GM12878 (cell line): ENCODE measurements around the gene CDKL1. TPM values are rescaled to one million over a fixed set of nuclear protein-coding genes. Genes with fewer than 3 reads are reported as not detected.

Experiments used
- ATAC-seq: fragments of 200-7000 bp; cut with Tn5 transposase; 3 replicates; pipeline ENCODE4 v1.9.1; 2020; ENCODE audit warnings: mild to moderate bottlenecking, moderate library complexity
- BruUV-seq: library from RNA; stranded (reverse); fragments of 400-500 nt; replicated peaks from 2 replicates; lab custom pipeline; 2021; lab: Mats Ljungman, UMichigan
- CTCF ChIA-PET: fragments of 300-600 bp; sonication (Branson Sonifier 250); formaldehyde crosslinking; extraction: SDS; loops from one replicate; lab custom pipeline; 2021; ENCODE audit warnings: inconsistent platforms; lab: Yijun Ruan, JAX
- POLR2A ChIA-PET: fragments of 350-600 bp; formaldehyde crosslinking; extraction: SDS; loops from one replicate; lab custom pipeline; 2021; ENCODE audit warnings: inconsistent platforms; lab: Charles Lee
- RAD21 ChIA-PET: fragments of 300-600 bp; sonication (Branson Sonifier 250); formaldehyde crosslinking; loops from one replicate; lab custom pipeline; 2023; ENCODE audit warnings: antibody characterized with exemption; ENCODE audit not compliant: unreplicated experiment; lab: Charles Lee
- SMC1A ChIA-PET: fragments of 300-600 bp; sonication (Branson Sonifier 250); formaldehyde crosslinking; loops from one replicate; lab custom pipeline; 2023; ENCODE audit not compliant: unreplicated experiment, uncharacterized antibody; lab: Charles Lee
- DNase-seq: peaks from one replicate; pipeline ENCODE4 v3.0.0-alpha.2; 2011; ENCODE audit warnings: low read depth, low spot score
- FAIRE-seq: peaks from 3 replicates; lab custom pipeline; 2011; peaks lifted over from hg19 to GRCh38; lab: Jason Lieb, UNC
- H2AFZ ChIP-seq: 2 replicates; pipeline ENCODE4 v1.6.0; 2011; ENCODE audit warnings: low read depth, low read length, control low read depth; ENCODE audit not compliant: control insufficient read depth
- H3K27ac ChIP-seq: 2 replicates; pipeline ENCODE4 v1.5.1; 2011; ENCODE audit warnings: control low read depth; ENCODE audit not compliant: control insufficient read depth, insufficient read depth
- H3K27me3 ChIP-seq, 2 experiments: replicated peaks in 1 of 2; 2 replicates each; pipeline versions ENCODE4 v1.6.0 to v1.6.1; 2011; ENCODE audit warnings: low read length in 1 of 2; ENCODE audit not compliant: control insufficient read depth in 2 of 2, insufficient read depth in 2 of 2
- H3K36me3 ChIP-seq, 2 experiments: 2 replicates each; pipeline ENCODE4 v1.5.1; 2011; ENCODE audit warnings: low read length in 1 of 2; ENCODE audit not compliant: control insufficient read depth in 2 of 2, insufficient read depth in 2 of 2
- H3K4me1 ChIP-seq: 2 replicates; pipeline ENCODE4 v1.6.1; 2011; ENCODE audit warnings: mild to moderate bottlenecking, low read length, moderate library complexity, mixed read lengths; ENCODE audit not compliant: control insufficient read depth, insufficient read depth
- H3K4me2 ChIP-seq: 2 replicates; pipeline ENCODE4 v1.6.0; 2011; ENCODE audit warnings: control low read depth; ENCODE audit not compliant: control insufficient read depth, insufficient read depth
- H3K4me3 ChIP-seq: fragments of 200-600 bp; sonication (generic); 2 replicates; pipeline ENCODE4 v1.5.1; 2016
- H3K79me2 ChIP-seq: 2 replicates; pipeline ENCODE4 v1.6.0; 2011; ENCODE audit warnings: low read length; ENCODE audit not compliant: control insufficient read depth, insufficient read depth
- H3K9ac ChIP-seq: 2 replicates; pipeline ENCODE4 v1.8.0; 2011; ENCODE audit warnings: low read length, control low read depth, mixed read lengths; ENCODE audit not compliant: control insufficient read depth, insufficient read depth
- H3K9me3 ChIP-seq: replicated peaks from 3 replicates; pipeline ENCODE4 v1.5.1; 2011; ENCODE audit warnings: mild to moderate bottlenecking, low read length; ENCODE audit not compliant: control insufficient read depth, insufficient read depth
- H4K20me1 ChIP-seq: 2 replicates; pipeline ENCODE4 v1.6.0; 2011; ENCODE audit not compliant: control insufficient read depth, insufficient read depth
- BHLHE40 ChIP-seq, 2 experiments: fragments of 450-650 bp in 1 of 2; IDR thresholded peaks; 2 replicates each; pipeline ENCODE4 v1.6.1; 2011 to 2017; ENCODE audit warnings: low read depth in 2 of 2, borderline replicate concordance in 1 of 2, improper control_type of control experiment in 1 of 2, low read length in 1 of 2, mild to moderate bottlenecking in 1 of 2
- EP300 ChIP-seq, 2 experiments: fragments of 150-350 bp in 1 of 2; IDR thresholded peaks; 2 replicates each; pipeline ENCODE4 v1.6.1; 2011 to 2012; ENCODE audit warnings: low read depth in 2 of 2, low read length in 2 of 2, borderline replicate concordance in 1 of 2, improper control_type of control experiment in 1 of 2, inconsistent platforms in 1 of 2; ENCODE audit not compliant: control insufficient read depth in 1 of 2
- FOS ChIP-seq: IDR thresholded peaks from 3 replicates; pipeline ENCODE4 v1.6.1; 2011; ENCODE audit warnings: borderline replicate concordance; ENCODE audit not compliant: insufficient read length; ENCODE audit errors: extremely low read depth
- MXI1 ChIP-seq: fragments of 150-350 bp; IDR thresholded peaks from 2 replicates; pipeline ENCODE4 v1.6.1; 2011; ENCODE audit warnings: low read depth, mild to moderate bottlenecking, inconsistent platforms, low read length, improper control_type of control experiment
- NFIC ChIP-seq: IDR thresholded peaks from 2 replicates; pipeline ENCODE4 v1.6.1; 2012; ENCODE audit warnings: low read depth, mild to moderate bottlenecking, inconsistent platforms, low read length, moderate library complexity
- POLR2AphosphoS5 ChIP-seq: IDR thresholded peaks from 2 replicates; pipeline ENCODE4 v1.6.1; 2011; ENCODE audit warnings: mild to moderate bottlenecking, low read length, inconsistent platforms
- SPI1 ChIP-seq: IDR thresholded peaks from 2 replicates; pipeline ENCODE4 v1.6.1; 2011; ENCODE audit warnings: low read depth, mild to moderate bottlenecking, low read length, moderate library complexity, borderline replicate concordance; ENCODE audit not compliant: insufficient read depth
- TAF1 ChIP-seq: IDR thresholded peaks from 2 replicates; pipeline ENCODE4 v1.6.1; 2011; ENCODE audit warnings: mild to moderate bottlenecking, low read depth, low read length, borderline replicate concordance
- WGBS: methylation state at CpG from one replicate; pipeline ENCODE4 v1.1.6; 2016; ENCODE audit warnings: low lambda C conversion rate; ENCODE audit not compliant: insufficient replicate concordance, insufficient coverage; ENCODE audit errors: missing lambda C conversion rate; 5-methylcytosine and 5-hydroxymethylcytosine counted together
- in situ Hi-C: fragments of 300-500 bp; cut with MboI; formaldehyde crosslinking; loops from 9 replicates; pipeline ENCODE4 v1.14.3; 2018; ENCODE audit warnings: mixed read lengths
- intact Hi-C: fragments of 100-400 bp; cut with micrococcal nuclease; formaldehyde crosslinking; loops from one replicate; pipeline ENCODE4 v1.14.2; 2022; ENCODE audit not compliant: unreplicated experiment
- polyA plus RNA-seq, 11 experiments: library from polyadenylated mRNA; depleted of rRNA in 4 of 11; unstranded in 6 of 11; stranded (reverse) in 5 of 11; fragments of >200 nt; fragmentation: Nextera tagmentation in 4 of 11; fragmentation: Illumina TruSeq in 1 of 11; extraction: Ambion mirVana in 4 of 11; extraction: Trizol in 1 of 11; gene quantifications; 1 replicate in 1 of 11; 2 replicates in 10 of 11; pipeline versions ENCODE4 v1.2.1 to v1.2.3, GENCODE V29; 2011 to 2016; ENCODE audit warnings: inconsistent platforms in 2 of 11, missing spikeins in 2 of 11, low read depth in 1 of 11
- total RNA-seq, 4 experiments: library from RNA; depleted of rRNA in 3 of 4; stranded (reverse); fragments of >200 nt in 3 of 4; fragmentation: Illumina TruSeq in 1 of 4; extraction: Trizol in 1 of 4; gene quantifications; 2 replicates each; pipeline versions ENCODE4 v1.2.1 to v1.2.3, GENCODE V29; 2013 to 2021
- TF ChIP-seq, protein P1 (sequence below): fragments of 450-650 bp; IDR thresholded peaks from 2 replicates; pipeline ENCODE4 v1.6.1; 2017; ENCODE audit warnings: mild to moderate bottlenecking, moderate library complexity
- TF ChIP-seq, protein P2 (sequence below): IDR thresholded peaks from 2 replicates; pipeline ENCODE4 v1.6.1; 2012; ENCODE audit warnings: mild to moderate bottlenecking, low read depth, low read length
- TF ChIP-seq, protein P3 (sequence below): fragments of 450-650 bp; IDR thresholded peaks from 2 replicates; pipeline ENCODE4 v1.6.1; 2017; ENCODE audit warnings: antibody characterized with exemption, mild to moderate bottlenecking, moderate library complexity

Gene CDKL1
- total and polyA plus RNA-seq, 10 of the 15 experiments (the other 5 are each of a cell fraction or from before 2014, with no cell fraction given) = 9.0 to 19.0 (median 11.1) TPM

DNA sequence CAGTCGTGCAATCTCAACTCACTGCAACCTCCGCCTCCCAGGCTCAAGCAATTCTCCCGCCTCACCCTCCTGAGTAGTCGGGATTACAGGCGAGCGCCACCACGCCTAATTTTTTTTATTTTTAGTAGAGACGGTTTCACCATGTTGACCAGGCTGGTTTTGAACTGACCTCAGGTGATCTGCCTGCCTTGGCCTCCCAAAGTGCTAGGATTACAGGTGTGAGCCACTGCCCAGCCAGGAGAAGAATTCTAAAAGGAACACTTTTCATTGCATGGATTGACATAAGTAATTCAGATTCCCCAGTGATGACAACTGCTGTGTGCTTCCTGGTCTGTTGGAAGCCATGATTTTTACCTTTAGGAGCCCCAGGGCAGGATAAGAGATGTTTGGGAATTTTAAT, 62.5 kb downstream of the CDKL1 start:
- Histone ChIP-seq H3K36me3 (peaks cover 2 to 12% of the 10 kb centered on the region in 2 experiments; a peak in 2 of 4 replicates), H2AFZ (no peak overlapping the region), H3K4me1 (peaks cover 5% of the 10 kb centered on the region), H3K27ac (no peak overlapping the region), H3K4me2 (no peak overlapping the region), H3K9ac (no peak overlapping the region), H3K9me3 (no peaks in the 10 kb centered on the region), H3K27me3 (no peaks in the 10 kb centered on the region), H4K20me1 (no peaks in the 10 kb centered on the region), H3K79me2 (no peaks in the 10 kb centered on the region), H3K4me3 (no peak overlapping the region)
- intact Hi-C loops = no loop called here
- no TSS peak for BruUV-seq
- CTCF ChIA-PET = interaction anchor here (0.8 kb wide), 1 partner anchor 23 kb away, joined by 3 read pairs; no protein-coding TSS in a partner anchor
- ATAC-seq = no peak
- SMC1A ChIA-PET = interaction anchor here (0.9 kb wide), 1 partner anchor 13 kb away, joined by 3 read pairs; no protein-coding TSS in a partner anchor
- no peak for DNase-seq
- in situ Hi-C loops = no loop called here
- POLR2A ChIA-PET = no interaction called here
- FAIRE-seq = no peak
- 97% methylated on average over 8 of the region's 8 CpGs for WGBS
- RAD21 ChIA-PET = no interaction called here
- TF ChIP-seq POLR2AphosphoS5 (no peak), NFIC (no peak), TAF1 (no peak), FOS (no peak), EP300 (IDR thresholded peaks at IDR 0.05; ENCODE audit: borderline replicate concordance in 1 of 2, control insufficient read depth in 1 of 2, low read depth in 2 of 2, low read length in 2 of 2) (no peak), MXI1 (no peak), BHLHE40 (IDR thresholded peaks at IDR 0.05; ENCODE audit: borderline replicate concordance in 1 of 2, low read depth in 2 of 2, low read length in 1 of 2) (no peak), SPI1 (no peak)
- TF ChIP-seq, protein P1, sequence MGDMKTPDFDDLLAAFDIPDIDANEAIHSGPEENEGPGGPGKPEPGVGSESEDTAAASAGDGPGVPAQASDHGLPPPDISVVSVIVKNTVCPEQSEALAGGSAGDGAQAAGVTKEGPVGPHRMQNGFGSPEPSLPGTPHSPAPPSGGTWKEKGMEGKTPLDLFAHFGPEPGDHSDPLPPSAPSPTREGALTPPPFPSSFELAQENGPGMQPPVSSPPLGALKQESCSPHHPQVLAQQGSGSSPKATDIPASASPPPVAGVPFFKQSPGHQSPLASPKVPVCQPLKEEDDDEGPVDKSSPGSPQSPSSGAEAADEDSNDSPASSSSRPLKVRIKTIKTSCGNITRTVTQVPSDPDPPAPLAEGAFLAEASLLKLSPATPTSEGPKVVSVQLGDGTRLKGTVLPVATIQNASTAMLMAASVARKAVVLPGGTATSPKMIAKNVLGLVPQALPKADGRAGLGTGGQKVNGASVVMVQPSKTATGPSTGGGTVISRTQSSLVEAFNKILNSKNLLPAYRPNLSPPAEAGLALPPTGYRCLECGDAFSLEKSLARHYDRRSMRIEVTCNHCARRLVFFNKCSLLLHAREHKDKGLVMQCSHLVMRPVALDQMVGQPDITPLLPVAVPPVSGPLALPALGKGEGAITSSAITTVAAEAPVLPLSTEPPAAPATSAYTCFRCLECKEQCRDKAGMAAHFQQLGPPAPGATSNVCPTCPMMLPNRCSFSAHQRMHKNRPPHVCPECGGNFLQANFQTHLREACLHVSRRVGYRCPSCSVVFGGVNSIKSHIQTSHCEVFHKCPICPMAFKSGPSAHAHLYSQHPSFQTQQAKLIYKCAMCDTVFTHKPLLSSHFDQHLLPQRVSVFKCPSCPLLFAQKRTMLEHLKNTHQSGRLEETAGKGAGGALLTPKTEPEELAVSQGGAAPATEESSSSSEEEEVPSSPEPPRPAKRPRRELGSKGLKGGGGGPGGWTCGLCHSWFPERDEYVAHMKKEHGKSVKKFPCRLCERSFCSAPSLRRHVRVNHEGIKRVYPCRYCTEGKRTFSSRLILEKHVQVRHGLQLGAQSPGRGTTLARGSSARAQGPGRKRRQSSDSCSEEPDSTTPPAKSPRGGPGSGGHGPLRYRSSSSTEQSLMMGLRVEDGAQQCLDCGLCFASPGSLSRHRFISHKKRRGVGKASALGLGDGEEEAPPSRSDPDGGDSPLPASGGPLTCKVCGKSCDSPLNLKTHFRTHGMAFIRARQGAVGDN = no peak
- TF ChIP-seq, protein P2, sequence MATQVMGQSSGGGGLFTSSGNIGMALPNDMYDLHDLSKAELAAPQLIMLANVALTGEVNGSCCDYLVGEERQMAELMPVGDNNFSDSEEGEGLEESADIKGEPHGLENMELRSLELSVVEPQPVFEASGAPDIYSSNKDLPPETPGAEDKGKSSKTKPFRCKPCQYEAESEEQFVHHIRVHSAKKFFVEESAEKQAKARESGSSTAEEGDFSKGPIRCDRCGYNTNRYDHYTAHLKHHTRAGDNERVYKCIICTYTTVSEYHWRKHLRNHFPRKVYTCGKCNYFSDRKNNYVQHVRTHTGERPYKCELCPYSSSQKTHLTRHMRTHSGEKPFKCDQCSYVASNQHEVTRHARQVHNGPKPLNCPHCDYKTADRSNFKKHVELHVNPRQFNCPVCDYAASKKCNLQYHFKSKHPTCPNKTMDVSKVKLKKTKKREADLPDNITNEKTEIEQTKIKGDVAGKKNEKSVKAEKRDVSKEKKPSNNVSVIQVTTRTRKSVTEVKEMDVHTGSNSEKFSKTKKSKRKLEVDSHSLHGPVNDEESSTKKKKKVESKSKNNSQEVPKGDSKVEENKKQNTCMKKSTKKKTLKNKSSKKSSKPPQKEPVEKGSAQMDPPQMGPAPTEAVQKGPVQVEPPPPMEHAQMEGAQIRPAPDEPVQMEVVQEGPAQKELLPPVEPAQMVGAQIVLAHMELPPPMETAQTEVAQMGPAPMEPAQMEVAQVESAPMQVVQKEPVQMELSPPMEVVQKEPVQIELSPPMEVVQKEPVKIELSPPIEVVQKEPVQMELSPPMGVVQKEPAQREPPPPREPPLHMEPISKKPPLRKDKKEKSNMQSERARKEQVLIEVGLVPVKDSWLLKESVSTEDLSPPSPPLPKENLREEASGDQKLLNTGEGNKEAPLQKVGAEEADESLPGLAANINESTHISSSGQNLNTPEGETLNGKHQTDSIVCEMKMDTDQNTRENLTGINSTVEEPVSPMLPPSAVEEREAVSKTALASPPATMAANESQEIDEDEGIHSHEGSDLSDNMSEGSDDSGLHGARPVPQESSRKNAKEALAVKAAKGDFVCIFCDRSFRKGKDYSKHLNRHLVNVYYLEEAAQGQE = no peak
- TF ChIP-seq, protein P3, sequence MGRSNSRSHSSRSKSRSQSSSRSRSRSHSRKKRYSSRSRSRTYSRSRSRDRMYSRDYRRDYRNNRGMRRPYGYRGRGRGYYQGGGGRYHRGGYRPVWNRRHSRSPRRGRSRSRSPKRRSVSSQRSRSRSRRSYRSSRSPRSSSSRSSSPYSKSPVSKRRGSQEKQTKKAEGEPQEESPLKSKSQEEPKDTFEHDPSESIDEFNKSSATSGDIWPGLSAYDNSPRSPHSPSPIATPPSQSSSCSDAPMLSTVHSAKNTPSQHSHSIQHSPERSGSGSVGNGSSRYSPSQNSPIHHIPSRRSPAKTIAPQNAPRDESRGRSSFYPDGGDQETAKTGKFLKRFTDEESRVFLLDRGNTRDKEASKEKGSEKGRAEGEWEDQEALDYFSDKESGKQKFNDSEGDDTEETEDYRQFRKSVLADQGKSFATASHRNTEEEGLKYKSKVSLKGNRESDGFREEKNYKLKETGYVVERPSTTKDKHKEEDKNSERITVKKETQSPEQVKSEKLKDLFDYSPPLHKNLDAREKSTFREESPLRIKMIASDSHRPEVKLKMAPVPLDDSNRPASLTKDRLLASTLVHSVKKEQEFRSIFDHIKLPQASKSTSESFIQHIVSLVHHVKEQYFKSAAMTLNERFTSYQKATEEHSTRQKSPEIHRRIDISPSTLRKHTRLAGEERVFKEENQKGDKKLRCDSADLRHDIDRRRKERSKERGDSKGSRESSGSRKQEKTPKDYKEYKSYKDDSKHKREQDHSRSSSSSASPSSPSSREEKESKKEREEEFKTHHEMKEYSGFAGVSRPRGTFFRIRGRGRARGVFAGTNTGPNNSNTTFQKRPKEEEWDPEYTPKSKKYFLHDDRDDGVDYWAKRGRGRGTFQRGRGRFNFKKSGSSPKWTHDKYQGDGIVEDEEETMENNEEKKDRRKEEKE = no peak
